T-cell (primary cell): ENCODE data around the gene IRAK4. TPM values are rescaled to one million over a fixed set of nuclear protein-coding genes. Genes with fewer than 3 reads are reported as not detected.

ENCODE experiments used
- total RNA-seq, 35 experiments: library from RNA in 6 of 35; stranded (reverse) in 6 of 35; fragments of 120-200 nt in 1 of 35; gene quantifications; one replicate each; pipeline versions ENCODE4 v1.2.1 to v1.2.4 and lab custom pipeline; 2013 to 2026

Gene IRAK4
- total RNA-seq, 5 donors from 2014 or later (not counting 1 experiment from before 2014, with no cell fraction given), result 48.7 to 55.8 (median 49.8) TPM

Other genes starting within 250 kb of the IRAK4 start
- gene ADAMTS20, start 206.7 kb upstream of the IRAK4 start, total RNA-seq, result not detected
- gene PUS7L, start 161 bp upstream of the IRAK4 start, total RNA-seq, result 10 to 100 TPM; 17.5 to 24.9 (median 19.2) TPM
- gene TWF1, start 47.4 kb downstream of the IRAK4 start, total RNA-seq, result 10 to 100 TPM; 23.4 to 53.3 (median 29.4) TPM
- 1 to 10 TPM; 3.3 to 4.4 (median 3.9) TPM for gene TMEM117, start 77.1 kb downstream of the IRAK4 start, total RNA-seq